GM21515 (cell line): ENCODE data around the gene ZNF423.

Experiments used
- ATAC-seq: cut with Tn5 transposase; IDR thresholded peaks from one replicate; pipeline ENCODE4 v1.9.1; 2021; ENCODE audit not compliant: unreplicated experiment

Gene ZNF423

DNA sequence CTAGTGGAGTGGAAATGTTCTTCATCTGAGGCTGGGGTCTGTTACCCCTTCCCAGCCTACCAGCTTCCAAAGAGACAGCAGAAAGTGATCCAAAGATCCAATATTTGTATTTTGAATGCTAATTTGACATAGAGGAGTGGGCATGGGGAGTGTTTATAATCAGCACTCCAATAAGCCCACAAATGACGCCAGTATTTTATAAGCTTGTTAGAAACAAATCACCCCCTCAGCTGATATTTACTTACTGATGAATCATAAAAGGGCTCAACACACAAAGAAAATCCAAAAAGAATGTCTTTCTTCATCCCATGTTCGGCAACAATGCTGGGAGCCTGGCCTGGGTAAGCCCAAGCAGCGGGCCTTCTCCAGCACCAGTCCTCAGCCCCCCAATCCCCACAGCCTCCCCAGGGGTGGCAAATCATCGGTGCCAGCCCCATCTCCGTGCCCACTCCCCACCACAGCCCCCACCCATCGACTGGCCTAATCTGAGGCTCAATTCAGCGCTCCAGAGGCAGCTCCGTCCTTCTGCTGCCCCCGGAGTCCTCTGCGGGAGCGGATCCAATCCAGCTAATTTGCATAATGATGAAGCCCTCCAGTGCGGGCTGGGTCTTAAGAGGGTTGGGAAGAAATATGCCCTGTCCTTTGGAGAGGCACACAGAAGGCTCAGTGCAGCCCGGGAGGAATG, 312.8 kb downstream of the ZNF423 start:
- ATAC-seq: no peak

DNA sequence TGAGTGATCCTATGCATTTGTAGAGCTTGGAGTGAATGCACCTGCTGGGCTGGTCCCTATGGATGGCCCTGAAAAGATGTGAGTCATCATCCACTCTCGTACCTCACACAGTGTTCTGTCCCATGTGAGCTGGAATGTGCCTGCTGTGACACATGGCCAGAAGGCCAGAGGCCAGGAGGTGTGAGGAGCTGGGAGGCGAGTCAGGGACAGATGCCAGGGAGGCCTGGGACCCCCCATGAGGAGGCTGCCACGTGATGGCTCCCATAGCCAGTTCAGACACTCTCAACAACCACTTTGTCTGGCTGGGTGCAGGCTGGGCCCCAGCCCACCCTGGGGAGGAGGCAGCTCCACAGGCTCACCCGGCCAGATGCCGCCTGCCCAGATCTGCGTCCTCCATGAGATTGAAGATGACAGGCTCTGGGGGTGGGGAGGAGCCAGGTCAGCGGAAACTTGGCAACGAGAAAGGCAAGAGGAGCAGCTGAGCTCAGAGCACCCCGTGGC, 313.5 kb downstream of the ZNF423 start:
- ATAC-seq: no peak

DNA sequence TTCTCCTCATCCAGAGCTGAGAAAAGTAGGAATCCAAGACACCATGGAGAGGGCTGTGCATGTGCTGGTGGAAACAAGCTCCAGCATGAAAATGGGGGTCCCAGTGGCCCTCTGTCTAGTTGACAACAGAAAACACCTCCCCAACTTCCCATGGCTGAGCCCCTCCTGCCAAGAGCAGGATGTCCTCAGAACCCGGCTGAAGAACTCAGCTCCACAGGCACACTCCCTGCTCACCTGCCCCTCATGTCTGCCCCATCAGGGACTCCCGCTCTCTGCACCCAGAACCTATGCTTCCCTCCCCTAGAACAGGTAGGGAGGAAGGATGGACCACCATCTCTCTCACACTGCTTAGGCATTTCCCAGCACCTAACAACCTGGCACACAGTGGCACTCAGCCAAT, 315.1 kb downstream of the ZNF423 start:
- ATAC-seq: no peak

DNA sequence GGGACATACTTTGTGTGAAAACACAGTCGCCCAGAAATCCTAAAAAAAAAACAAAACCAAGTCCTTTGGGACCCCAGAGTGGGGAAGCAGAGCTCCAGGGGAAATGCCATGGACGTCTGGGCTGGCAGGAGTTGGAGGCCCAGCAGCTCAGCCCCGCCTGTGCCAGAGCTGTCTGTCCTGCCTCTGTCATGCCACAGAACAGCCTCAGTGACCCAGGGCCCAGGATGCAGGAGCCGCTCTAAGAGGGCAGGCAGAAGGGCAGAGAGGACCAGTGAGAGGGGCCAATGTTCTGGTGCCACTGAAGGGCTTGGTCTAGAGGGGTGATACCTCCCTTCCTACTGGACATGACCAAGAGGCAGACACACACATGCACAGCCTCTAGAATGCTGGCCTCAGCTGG, 316.2 kb downstream of the ZNF423 start:
- no peak for ATAC-seq

GRCh38 chr16:49537924-49538459, 317.9 kb downstream of the ZNF423 start:
- ATAC-seq: no peak

- ATAC-seq: no peak
Measured at GRCh38 chr16:49534901-49535610, 320.9 kb downstream of the ZNF423 start.

DNA sequence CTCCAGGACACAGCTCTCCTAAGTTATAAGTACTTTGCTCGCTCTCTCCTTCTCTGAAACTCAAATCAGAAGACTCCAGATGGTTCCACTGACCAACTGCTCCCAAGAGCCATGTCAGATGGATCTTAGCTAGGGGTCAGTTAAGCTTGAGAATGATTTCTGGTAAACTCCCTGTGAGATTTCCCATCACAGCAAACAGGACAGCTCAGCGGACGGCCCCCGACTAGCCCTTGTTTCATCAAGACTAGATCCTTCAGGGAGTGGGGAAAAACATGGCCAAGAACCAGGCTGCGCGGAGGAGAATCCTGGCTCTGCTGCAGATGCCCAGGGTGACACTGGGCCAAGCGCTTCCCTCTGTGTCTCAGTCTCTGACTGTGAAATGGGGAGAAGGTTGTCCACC, 322.5 kb downstream of the ZNF423 start:
- no peak for ATAC-seq

DNA sequence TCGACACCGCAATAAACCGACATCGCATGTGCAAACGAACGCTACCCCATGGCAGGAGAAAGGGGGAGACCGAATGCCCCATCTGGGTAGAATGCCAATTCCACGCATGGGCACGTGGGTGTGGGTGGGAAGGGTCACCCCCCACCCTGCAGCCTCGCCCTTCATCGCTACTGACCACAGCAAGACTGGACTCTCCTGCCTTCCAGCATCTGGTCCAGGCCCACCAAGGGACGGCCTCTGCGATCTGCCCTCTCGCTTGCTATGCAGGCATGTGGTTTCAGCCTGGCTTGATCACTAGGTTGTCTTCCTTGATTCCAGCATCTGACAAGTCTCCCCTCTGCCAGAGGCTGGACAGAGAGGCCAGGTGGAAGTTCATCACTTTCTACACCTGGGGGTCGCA, 323.0 kb downstream of the ZNF423 start:
- no peak for ATAC-seq

- no peak for ATAC-seq
Measured at GRCh38 chr16:49531931-49532840, 323.7 kb downstream of the ZNF423 start.

DNA sequence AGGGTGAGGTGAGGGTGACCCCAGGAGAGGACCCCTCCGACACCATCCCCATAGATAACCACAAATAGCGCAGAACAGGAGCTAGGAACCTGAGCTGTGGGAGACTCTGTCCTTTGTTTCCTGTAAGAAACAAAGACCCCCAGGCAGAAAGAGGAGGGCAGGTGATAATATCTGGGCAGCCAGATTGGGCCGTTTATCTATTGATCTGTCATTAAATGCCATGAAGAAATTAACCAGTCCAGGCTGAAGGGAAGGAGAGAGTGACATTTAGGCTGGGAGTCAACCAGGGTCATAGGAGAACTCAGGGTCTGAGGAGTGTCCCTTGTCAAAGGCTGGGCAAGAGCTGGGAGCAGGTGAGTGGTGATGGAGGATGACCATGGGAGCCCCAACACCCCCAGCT, 324.5 kb downstream of the ZNF423 start:
- no peak for ATAC-seq

DNA sequence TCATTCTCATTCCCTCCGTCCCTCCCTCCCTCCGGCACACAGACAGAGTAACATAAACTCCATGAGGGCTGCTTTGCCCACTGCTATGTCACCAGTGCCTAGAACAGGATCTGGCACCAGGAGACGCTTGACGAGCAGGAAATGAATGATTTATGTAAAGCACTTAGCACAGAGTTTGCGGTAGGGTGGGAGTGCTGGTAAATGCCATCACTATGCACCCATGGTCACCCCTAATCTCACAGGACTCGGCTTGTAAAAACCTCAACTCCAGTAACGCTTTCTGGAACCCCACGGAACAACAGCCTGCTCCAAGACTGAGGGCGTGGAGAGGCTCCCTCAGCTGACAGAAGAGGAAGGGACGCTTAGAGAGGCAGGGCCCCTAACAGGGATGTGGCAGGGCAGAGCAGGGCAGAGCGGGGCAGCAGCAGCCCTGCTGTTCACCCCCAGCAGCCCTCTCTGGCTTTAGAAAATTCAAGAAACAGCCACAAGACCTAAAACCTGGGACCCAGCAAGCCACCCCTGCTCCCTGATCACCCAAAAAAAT, 325.4 kb downstream of the ZNF423 start:
- ATAC-seq: no peak

DNA sequence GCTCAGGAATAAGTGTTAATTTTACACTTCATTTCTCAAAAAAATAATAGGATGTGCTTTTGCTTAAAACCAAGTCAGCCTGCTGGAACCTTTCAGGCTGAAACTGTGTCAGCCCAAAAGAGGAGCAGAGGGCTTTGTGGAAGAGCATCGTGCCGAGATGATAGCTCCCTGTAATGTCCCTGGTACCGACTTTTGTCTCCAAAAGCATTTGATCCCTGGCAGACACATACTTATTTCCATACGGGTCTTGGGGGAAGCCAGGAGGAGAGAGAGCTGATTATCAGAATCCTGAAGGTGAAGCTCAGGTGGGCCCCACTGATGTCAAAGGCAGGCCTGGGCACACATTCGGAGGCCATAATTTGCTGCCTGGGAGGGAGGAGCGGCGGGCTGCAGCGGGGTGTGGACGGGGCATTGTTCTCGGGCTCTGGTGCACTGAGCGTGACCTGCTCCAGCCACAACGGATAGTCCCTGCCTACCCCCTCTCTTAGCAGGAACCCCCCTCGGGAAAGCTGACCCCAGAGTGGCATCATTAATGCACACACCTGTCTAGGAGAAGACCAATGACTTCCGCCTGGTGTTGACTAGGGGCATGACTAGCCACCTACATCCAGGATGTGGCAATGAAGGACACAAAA, 326.4 kb downstream of the ZNF423 start:
- no peak for ATAC-seq

- ATAC-seq: no peak
Measured at GRCh38 chr16:49528866-49529288, 327.0 kb downstream of the ZNF423 start.

DNA sequence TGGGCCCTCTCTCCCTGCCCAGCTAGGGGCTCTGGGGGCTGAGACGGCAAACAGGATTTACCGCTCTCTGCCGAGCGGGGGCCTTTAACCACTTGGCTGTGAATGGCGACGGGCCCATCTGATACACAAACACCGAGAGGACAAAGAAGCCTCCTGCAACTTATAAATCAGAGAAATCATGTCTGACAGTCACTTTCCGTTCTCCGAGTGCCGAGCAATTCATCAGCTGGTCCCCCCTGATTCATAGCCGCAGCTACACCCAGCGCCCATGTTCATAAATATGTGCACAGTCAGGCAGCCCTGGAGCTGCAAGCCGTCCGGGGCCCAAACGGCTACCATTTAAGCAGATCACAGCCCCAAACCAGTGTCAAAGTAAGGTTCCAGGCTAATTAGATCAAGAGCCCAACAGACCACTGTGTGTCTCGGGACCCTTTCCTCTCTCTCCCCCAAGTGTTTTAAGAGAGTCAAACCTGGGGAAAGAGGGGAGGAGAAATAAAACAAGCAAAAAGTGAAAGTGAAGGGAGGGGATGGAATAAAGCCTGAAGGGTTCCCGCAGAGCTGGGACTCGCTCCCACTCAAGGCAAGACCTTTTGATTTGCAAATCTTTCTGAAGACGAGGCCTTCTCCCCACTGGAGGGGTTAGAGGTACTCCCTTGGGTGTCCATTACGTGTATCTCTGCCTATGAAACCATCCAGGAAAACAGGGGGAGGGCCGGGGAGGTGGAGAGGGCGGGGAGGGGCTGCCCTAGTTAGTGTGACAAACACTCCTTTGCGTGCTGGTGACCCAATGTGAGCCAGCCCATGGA, 327.6 kb downstream of the ZNF423 start:
- no peak for ATAC-seq

DNA sequence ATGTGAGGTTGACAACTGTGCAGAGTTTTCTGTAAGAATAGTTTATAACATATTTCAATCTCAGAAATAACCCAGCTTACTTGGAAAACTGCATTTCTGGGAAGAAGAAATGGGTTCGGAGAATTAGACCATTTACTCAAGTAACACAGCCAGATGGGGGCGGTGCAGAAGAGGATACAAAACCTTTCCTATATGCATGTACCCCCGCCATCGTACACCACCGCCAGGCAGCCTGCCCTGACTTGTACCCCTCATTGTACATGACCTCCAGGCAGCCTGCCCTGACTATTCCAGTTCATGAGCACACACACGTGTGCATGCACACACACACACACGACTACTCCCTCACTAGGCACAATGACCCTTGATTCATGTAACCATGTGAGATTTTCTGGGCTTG, 328.3 kb downstream of the ZNF423 start:
- no peak for ATAC-seq

DNA sequence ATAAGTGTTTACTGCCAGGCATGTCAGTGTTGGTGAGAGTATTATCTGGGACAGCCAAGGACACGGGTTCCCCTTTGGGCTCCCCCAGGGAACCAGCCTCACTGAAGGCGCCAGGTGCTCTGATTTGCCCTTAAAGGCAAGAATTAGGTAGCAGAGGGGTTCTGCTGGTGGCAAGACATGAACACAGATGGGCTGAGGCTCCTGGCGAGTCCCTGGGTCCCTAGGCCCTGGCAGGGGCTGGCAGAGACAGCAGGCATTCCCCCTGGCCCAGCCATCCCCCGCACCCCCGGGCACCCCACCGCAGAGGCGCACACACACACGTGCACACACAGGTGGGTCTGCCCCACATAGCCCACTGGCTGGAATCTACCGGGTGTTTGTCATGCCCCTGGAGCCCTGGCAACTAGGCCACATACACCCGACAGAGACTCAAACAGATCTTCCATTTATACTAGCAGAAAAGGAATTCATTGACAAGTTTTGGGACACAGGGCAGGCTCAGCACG, 329.0 kb downstream of the ZNF423 start:
- ATAC-seq: no peak

DNA sequence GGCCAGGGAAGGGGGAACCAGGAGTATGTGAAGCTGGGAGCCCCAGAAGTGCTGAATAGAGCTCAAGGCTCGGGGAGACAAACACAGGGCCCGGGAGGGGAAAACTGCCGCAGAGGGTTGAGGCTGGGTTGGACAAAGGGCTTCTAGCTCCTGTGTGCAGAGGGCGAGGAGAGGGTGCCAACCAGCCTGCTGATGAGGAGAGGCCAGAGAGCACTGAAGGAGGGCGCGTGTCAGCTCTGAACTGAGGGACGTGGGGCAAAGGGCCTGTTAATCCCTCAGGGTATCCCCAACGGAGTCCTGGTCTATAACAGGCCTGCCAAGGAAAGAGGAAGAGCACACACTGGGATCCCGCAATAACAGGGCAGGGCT, 331.0 kb downstream of the ZNF423 start:
- no peak for ATAC-seq

DNA sequence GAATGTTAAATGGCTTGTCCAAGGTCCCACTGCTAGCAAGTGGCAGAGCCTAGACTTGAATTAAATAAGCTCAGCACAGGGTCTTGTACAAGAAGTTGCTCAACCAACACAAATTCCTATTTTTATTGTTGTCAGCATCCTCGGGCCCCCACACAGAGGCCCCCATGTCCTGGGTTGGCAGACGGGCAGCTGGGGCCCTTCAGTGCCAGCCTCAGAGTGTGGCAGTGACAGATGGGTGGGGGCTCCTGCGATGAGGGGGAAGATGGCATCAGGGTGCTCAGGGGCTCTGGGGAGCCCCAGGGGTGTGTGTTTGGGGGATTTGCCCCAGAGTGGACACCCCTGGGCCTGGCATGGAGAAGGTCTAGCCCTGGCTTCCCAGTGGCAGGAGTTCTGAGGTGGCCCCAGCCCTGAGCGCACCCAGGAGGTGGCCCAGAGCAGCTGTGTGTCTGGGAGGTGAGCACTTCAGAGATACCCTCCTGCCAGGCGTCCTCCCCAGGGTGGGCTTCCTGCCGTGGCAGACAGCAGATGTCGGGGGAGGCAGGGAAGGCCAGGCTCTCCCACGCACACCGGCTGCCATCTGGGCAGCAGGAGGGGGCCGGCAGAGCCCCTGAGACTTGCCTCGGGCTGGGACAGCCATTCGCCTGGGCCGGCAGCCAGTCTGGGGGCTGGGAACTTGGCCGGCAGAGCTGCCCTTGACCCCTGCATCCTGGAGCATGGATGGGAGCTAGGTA, 331.5 kb downstream of the ZNF423 start:
- no peak for ATAC-seq
